Mesenchymal stem cell (in vitro differentiated cells and primary cell): ENCODE data around the gene PCYT1B.
"Not testable (repeated sequence)": the region's sequence is repeated elsewhere in the genome, so short reads cannot be mapped to it uniquely, and the experiment has no call there.

Experiments used
- DNase-seq: peaks from one replicate; pipeline ENCODE4 v3.0.0-alpha.2; 2013
- H2AFZ ChIP-seq: one replicate; pipeline ENCODE4 v1.6.1; 2013; ENCODE audit warnings: low read depth, mild to moderate bottlenecking, control low read depth, inconsistent platforms, low read length, moderate library complexity
- H2AK5ac ChIP-seq: 2 replicates; pipeline ENCODE4 v1.6.1; 2013; ENCODE audit warnings: low read length, moderate library complexity, mild to moderate bottlenecking, inconsistent platforms; ENCODE audit not compliant: severe bottlenecking
- H2BK120ac ChIP-seq: one replicate; pipeline ENCODE4 v1.6.1; 2013; ENCODE audit warnings: low read depth, mild to moderate bottlenecking, inconsistent platforms, low read length, moderate library complexity
- H2BK12ac ChIP-seq, 2 experiments: one replicate each; pipeline ENCODE4 v1.6.1; 2013; ENCODE audit warnings: inconsistent platforms in 2 of 2, low read length in 2 of 2, mild to moderate bottlenecking in 2 of 2, moderate library complexity in 2 of 2, control low read depth in 1 of 2
- H2BK15ac ChIP-seq: one replicate; pipeline ENCODE4 v1.6.1; 2013; ENCODE audit warnings: mild to moderate bottlenecking, low read depth, inconsistent platforms; ENCODE audit not compliant: poor library complexity, severe bottlenecking
- H2BK5ac ChIP-seq: 2 replicates; pipeline ENCODE4 v1.6.1; 2013; ENCODE audit warnings: low read depth, mild to moderate bottlenecking, low read length, control low read depth, inconsistent platforms; ENCODE audit not compliant: poor library complexity, severe bottlenecking
- H3K14ac ChIP-seq, 2 experiments: one replicate each; pipeline ENCODE4 v1.6.1; 2013; ENCODE audit warnings: inconsistent platforms in 2 of 2, low read length in 2 of 2, control low read depth in 1 of 2, mild to moderate bottlenecking in 1 of 2, moderate library complexity in 1 of 2
- H3K18ac ChIP-seq, 2 experiments: one replicate each; pipeline ENCODE4 v1.6.1; 2013; ENCODE audit warnings: inconsistent platforms in 2 of 2, low read length in 2 of 2, control low read depth in 1 of 2, low read depth in 1 of 2, mild to moderate bottlenecking in 1 of 2
- H3K23ac ChIP-seq, 2 experiments: one replicate each; pipeline ENCODE4 v1.6.1; 2013; ENCODE audit warnings: inconsistent platforms in 2 of 2, low read length in 2 of 2, mild to moderate bottlenecking in 2 of 2, moderate library complexity in 2 of 2, control low read depth in 1 of 2
- H3K27ac ChIP-seq: 2 replicates; pipeline ENCODE4 v1.5.1; 2013; ENCODE audit warnings: mild to moderate bottlenecking, moderate library complexity, low read length, control low read depth, inconsistent platforms; ENCODE audit not compliant: poor library complexity, severe bottlenecking
- H3K27me3 ChIP-seq, 2 experiments: 2 replicates each; pipeline versions ENCODE4 v1.6.1 to v1.7.0; 2013; ENCODE audit warnings: low read length in 2 of 2, mild to moderate bottlenecking in 2 of 2, moderate library complexity in 2 of 2, control low read depth in 1 of 2, inconsistent platforms in 1 of 2; ENCODE audit not compliant: control insufficient read depth in 1 of 2, insufficient read depth in 1 of 2
- H3K36me3 ChIP-seq, 2 experiments: 2 replicates each; pipeline versions ENCODE4 v1.6.1 to v1.7.0; 2013; ENCODE audit warnings: low read length in 2 of 2, control low read depth in 1 of 2, inconsistent platforms in 1 of 2, low read depth in 1 of 2, mild to moderate bottlenecking in 1 of 2; ENCODE audit not compliant: insufficient read depth in 2 of 2, control insufficient read depth in 1 of 2
- H3K4ac ChIP-seq, 2 experiments: one replicate each; pipeline ENCODE4 v1.6.1; 2013; ENCODE audit warnings: inconsistent platforms in 2 of 2, low read length in 2 of 2, mild to moderate bottlenecking in 2 of 2, moderate library complexity in 2 of 2, control low read depth in 1 of 2, low read depth in 1 of 2
- H3K4me1 ChIP-seq: 2 replicates; pipeline ENCODE4 v1.6.1; 2013; ENCODE audit warnings: low read depth, low read length, control low read depth; ENCODE audit not compliant: control insufficient read depth, insufficient read depth
- H3K4me2 ChIP-seq: 2 replicates; pipeline ENCODE4 v1.6.1; 2013; ENCODE audit warnings: low read length, mild to moderate bottlenecking, inconsistent platforms; ENCODE audit not compliant: poor library complexity, severe bottlenecking
- H3K4me3 ChIP-seq, 2 experiments: 2 replicates each; pipeline versions ENCODE4 v1.5.1 to v1.7.0; 2013; ENCODE audit warnings: low read length in 2 of 2, mild to moderate bottlenecking in 2 of 2, control low read depth in 1 of 2, low read depth in 1 of 2; ENCODE audit not compliant: insufficient read depth in 1 of 2
- H3K79me1 ChIP-seq: replicated peaks from 2 replicates; pipeline ENCODE4 v1.6.1; 2013; ENCODE audit warnings: mild to moderate bottlenecking, control low read depth, low read length, inconsistent platforms; ENCODE audit not compliant: poor library complexity, severe bottlenecking
- H3K9ac ChIP-seq: 2 replicates; pipeline ENCODE4 v1.7.0; 2013; ENCODE audit warnings: mild to moderate bottlenecking, low read length, moderate library complexity
- H3K9me3 ChIP-seq: 2 replicates; pipeline ENCODE4 v1.7.0; 2013; ENCODE audit warnings: mild to moderate bottlenecking, low read length; ENCODE audit not compliant: control insufficient read depth
- H4K8ac ChIP-seq: one replicate; pipeline ENCODE4 v1.6.1; 2013; ENCODE audit warnings: inconsistent platforms, mild to moderate bottlenecking, low read length, moderate library complexity
- H4K91ac ChIP-seq: one replicate; pipeline ENCODE4 v1.6.1; 2013; ENCODE audit warnings: mild to moderate bottlenecking, low read length, inconsistent platforms
- WGBS: methylation state at CpG from one replicate; pipeline ENCODE4 v1.1.7; 2013; ENCODE audit warnings: mixed read lengths; 5-methylcytosine and 5-hydroxymethylcytosine counted together

PCYT1B gene

DNA sequence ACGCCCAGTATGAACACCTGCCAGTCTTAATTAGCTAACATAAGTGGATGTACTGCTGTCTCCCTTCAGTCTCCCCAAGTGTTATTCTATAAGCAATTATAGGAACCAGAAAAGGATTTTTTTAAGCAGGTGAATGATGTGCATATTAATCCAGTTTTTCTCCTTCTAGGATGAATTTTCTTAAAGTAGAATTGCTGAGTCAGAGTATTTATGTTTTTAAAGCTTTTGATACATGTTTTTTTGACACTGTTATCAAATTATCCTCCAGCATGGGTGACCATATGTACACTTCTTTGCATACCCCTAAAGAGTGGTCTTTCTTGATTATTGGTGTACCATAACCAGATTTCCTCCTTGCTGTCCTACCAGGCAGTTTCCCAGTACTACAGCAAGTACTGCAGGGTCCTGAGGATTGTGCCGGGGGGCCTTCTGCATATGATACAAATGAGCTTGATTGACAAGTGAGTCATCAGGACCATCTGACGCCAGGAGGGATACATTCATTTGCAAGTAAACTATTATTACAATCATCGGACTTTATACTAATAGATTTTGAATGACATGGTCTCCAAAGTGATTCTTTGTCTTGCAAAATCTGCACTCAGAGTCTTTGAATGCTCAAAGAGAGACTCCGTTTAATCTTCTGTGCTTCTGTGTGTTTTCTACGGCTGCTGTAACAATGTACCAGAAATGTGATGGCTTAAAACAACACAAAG is 10.7 kb upstream of the PCYT1B start:
- no peak overlapping the region for H2BK120ac ChIP-seq
- H3K18ac ChIP-seq: no peak overlapping the region
- H3K79me1 ChIP-seq: no peaks in the 10 kb centered on the region
- H3K27me3 ChIP-seq: peaks cover 3 to 29% of the 10 kb centered on the region in 2 experiments
- no peak overlapping the region for H4K91ac ChIP-seq
- H3K4me2 ChIP-seq: no peak overlapping the region
- no peaks in the 10 kb centered on the region for H3K4me1 ChIP-seq
- H3K27ac ChIP-seq: no peak overlapping the region
- no peak for DNase-seq
- H3K14ac ChIP-seq: no peak overlapping the region
- no peak overlapping the region for H2BK12ac ChIP-seq
- no peak overlapping the region for H2AFZ ChIP-seq
- no peaks in the 10 kb centered on the region for H3K36me3 ChIP-seq
- no peak overlapping the region for H2AK5ac ChIP-seq
- no peak overlapping the region for H3K9ac ChIP-seq
- H2BK15ac ChIP-seq: no peak overlapping the region
- H4K8ac ChIP-seq: no peak overlapping the region
- H2BK5ac ChIP-seq: no peak overlapping the region
- no peak overlapping the region for H3K4me3 ChIP-seq
- no peak overlapping the region for H3K4ac ChIP-seq
- no peak overlapping the region for H3K23ac ChIP-seq
- WGBS: 86% methylated on average over 1 of the region's 6 CpGs
- H3K9me3 ChIP-seq: no peaks in the 10 kb centered on the region

DNA sequence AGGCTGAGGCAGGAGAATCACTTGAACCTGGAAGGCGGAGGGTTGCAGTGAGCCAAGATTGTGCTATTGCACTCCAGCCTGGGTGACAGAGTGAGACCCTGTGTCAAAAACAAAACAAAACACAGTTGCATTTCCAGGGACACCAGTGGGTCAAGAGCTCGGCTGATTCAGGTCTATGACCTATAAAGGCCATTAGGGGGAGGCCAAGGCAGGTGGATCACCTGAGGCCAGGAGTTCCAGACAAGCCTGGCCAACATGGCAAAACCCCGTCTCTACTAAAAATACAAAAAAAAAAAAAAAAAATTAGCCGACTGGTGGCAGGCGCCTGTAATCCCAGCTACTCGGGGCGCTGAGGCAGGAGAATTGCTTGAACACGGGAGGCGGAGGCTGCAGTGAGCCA is 8.5 kb upstream of the PCYT1B start:
- not testable (repeated sequence) for H3K4ac ChIP-seq, H2AK5ac ChIP-seq, H3K79me1 ChIP-seq, H2AFZ ChIP-seq, H3K9me3 ChIP-seq, H3K4me1 ChIP-seq, H3K27ac ChIP-seq, H2BK120ac ChIP-seq, H2BK15ac ChIP-seq, H3K36me3 ChIP-seq, DNase-seq, H3K18ac ChIP-seq, H3K4me2 ChIP-seq, H3K23ac ChIP-seq, H4K91ac ChIP-seq, H3K14ac ChIP-seq, H3K9ac ChIP-seq, H4K8ac ChIP-seq, H3K4me3 ChIP-seq, H2BK5ac ChIP-seq, H2BK12ac ChIP-seq
- H3K27me3 ChIP-seq: peaks cover 0 to 12% of the 10 kb centered on the region in 2 experiments
- WGBS: 100% methylated on average over 2 of the region's 9 CpGs

DNA sequence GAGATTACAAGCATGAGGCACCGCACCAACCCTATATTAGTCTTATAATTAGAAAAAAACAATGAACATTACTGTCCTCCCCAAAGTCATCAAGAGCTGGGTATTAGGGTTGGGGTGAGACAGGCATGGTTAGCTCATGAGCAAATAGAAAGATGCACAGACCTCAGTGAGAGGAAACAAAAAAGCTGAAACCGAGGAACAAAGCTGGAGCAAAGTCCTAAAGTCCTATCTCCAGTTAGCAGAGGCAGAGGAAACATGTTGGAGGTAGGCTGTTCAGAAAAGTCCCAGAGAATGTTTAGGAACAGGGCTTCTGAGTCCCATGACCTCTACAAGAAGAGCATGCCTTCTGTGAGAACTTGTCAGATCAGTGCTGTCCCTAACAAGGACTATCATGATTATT is 4.6 kb upstream of the PCYT1B start:
- no peaks in the 10 kb centered on the region for H3K36me3 ChIP-seq
- no peaks in the 10 kb centered on the region for H3K4me1 ChIP-seq
- H3K4ac ChIP-seq: no peak overlapping the region
- H3K14ac ChIP-seq: no peak overlapping the region
- no peak overlapping the region for H3K23ac ChIP-seq
- no peak for DNase-seq
- H2BK5ac ChIP-seq: no peak overlapping the region
- H2BK12ac ChIP-seq: no peak overlapping the region
- no peak overlapping the region for H4K8ac ChIP-seq
- no peaks in the 10 kb centered on the region for H3K79me1 ChIP-seq
- no peak overlapping the region for H3K27ac ChIP-seq
- H3K4me2 ChIP-seq: no peak overlapping the region
- WGBS: 90% methylated on average over 1 of the region's 2 CpGs
- H3K9me3 ChIP-seq: no peaks in the 10 kb centered on the region
- no peak overlapping the region for H2AK5ac ChIP-seq
- H3K9ac ChIP-seq: no peak overlapping the region
- peaks cover 0 to 20% of the 10 kb centered on the region in 2 experiments for H3K27me3 ChIP-seq
- H4K91ac ChIP-seq: no peak overlapping the region
- no peak overlapping the region for H2BK15ac ChIP-seq
- no peak overlapping the region for H3K4me3 ChIP-seq
- H2BK120ac ChIP-seq: no peak overlapping the region
- H3K18ac ChIP-seq: no peak overlapping the region
- no peak overlapping the region for H2AFZ ChIP-seq

- no peak overlapping the region for H2BK12ac ChIP-seq
- no peak overlapping the region for H2AFZ ChIP-seq
- no peak for DNase-seq
- no peak overlapping the region for H3K23ac ChIP-seq
- H4K91ac ChIP-seq: no peak overlapping the region
- no peaks in the 10 kb centered on the region for H3K79me1 ChIP-seq
- H3K27ac ChIP-seq: no peak overlapping the region
- H3K27me3 ChIP-seq: peaks cover 0 to 41% of the 10 kb centered on the region in 2 experiments
- 71% methylated on average over 2 of the region's 6 CpGs for WGBS
- H3K18ac ChIP-seq: no peak overlapping the region
- no peak overlapping the region for H2AK5ac ChIP-seq
- no peak overlapping the region for H2BK5ac ChIP-seq
- H3K4me3 ChIP-seq: no peak overlapping the region
- H4K8ac ChIP-seq: no peak overlapping the region
- H3K9me3 ChIP-seq: no peaks in the 10 kb centered on the region
- no peak overlapping the region for H2BK15ac ChIP-seq
- H3K14ac ChIP-seq: no peak overlapping the region
- H3K4me1 ChIP-seq: no peaks in the 10 kb centered on the region
- H3K4ac ChIP-seq: no peak overlapping the region
- H3K4me2 ChIP-seq: no peak overlapping the region
- no peaks in the 10 kb centered on the region for H3K36me3 ChIP-seq
- no peak overlapping the region for H2BK120ac ChIP-seq
- no peak overlapping the region for H3K9ac ChIP-seq
Measured at GRCh38 chrX:24648495-24648894, 1.3 kb upstream of the PCYT1B start.
